DND-41 (cell line): Measurements from ENCODE around the gene DOCK4.

Source experiments
- CTCF ChIP-seq: IDR thresholded peaks from 2 replicates; pipeline ENCODE4 v1.5.1; 2012; ENCODE audit warnings: borderline replicate concordance, low read length, moderate library complexity, mild to moderate bottlenecking; ENCODE audit not compliant: poor library complexity, severe bottlenecking; ENCODE audit errors: extremely low read depth
- EZH2 ChIP-seq: IDR thresholded peaks from 3 replicates; pipeline ENCODE4 v1.6.1; 2012; ENCODE audit warnings: borderline replicate concordance, low read depth, mild to moderate bottlenecking, moderate library complexity, low read length, inconsistent platforms; ENCODE audit not compliant: severe bottlenecking

GRCh38 chr7:112073530-112073929 lies 132.7 kb downstream of the DOCK4 start:
- TF ChIP-seq CTCF (no peak), EZH2 (no peak)
